HG03097 (cell line): Measurements from ENCODE around the gene RPRD1A.
"Not testable (repeated sequence)": the region's sequence is repeated elsewhere in the genome, so short reads cannot be mapped to it uniquely, and the experiment has no call there.

Experiments used
- ATAC-seq: cut with Tn5 transposase; IDR thresholded peaks from one replicate; pipeline ENCODE4 v1.9.1; 2021; ENCODE audit not compliant: unreplicated experiment, low FRiP score

RPRD1A gene, protein sequence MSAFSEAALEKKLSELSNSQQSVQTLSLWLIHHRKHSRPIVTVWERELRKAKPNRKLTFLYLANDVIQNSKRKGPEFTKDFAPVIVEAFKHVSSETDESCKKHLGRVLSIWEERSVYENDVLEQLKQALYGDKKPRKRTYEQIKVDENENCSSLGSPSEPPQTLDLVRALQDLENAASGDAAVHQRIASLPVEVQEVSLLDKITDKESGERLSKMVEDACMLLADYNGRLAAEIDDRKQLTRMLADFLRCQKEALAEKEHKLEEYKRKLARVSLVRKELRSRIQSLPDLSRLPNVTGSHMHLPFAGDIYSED

DNA sequence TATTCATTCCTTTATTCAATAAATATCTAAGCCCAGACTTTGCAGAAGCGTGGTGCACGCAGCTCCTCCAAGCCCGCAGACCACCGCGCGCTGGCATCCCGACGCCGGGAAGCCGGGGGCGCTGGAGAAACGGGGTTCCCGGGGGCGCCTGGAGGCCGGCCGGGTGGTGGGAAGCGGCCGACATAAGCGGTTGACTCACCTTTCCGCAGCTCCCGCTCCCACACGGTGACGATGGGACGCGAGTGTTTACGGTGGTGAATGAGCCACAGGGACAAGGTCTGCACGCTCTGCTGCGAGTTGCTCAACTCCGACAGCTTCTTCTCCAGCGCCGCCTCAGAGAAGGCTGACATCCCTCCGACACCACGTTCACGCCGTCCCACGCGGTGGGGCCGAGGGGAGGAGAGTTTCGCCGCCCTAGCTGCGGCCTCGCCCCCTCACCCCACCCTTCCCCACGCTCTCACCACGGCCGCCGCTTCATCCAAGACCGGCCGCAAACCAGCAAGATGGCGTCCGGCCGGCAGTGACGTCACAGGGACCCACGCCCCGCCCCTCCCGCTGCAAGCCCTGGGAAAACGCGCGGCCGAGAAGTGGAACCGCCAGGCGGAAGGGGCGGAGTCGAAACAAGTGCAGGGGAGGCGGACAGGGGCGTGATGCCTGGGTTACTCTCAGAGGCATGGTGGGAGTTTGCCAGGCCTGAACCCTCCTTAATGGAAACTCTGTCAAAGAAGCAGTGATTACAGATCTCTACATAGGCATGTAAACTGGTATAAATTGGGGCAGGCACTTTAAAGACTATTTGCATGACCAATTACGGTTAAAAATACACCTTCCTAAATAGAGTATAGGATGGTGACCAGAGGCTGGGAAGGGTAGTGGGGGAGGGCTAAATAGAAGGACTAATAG lies at the start of gene RPRD1A:
RPRD1A (minus strand) TSS at position 505 of the 903 bp plus-strand sequence; CDS start at position 350, 155 bp downstream.
- peak; percentile 91 for ATAC-seq

DNA sequence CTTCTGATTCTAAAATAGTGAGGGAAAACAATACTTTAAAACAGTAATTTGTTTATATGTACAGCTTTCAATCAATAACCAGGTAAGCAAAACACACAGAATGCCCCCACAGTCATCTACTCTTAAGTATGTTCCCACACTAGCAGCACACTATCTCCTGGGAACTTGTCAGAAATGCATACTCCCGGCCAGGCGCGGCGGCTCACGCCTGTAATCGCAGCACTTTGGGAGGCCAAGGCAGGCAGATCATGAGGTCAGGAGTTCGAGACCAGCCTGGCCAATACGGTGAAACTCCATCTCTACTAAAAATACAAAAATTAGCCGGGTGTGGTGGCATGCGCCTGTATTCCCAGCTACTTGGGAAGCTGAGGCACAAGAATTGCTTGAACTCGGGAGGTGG lies 49.4 kb upstream of the RPRD1A start:
- ATAC-seq, result not testable (repeated sequence)

DNA sequence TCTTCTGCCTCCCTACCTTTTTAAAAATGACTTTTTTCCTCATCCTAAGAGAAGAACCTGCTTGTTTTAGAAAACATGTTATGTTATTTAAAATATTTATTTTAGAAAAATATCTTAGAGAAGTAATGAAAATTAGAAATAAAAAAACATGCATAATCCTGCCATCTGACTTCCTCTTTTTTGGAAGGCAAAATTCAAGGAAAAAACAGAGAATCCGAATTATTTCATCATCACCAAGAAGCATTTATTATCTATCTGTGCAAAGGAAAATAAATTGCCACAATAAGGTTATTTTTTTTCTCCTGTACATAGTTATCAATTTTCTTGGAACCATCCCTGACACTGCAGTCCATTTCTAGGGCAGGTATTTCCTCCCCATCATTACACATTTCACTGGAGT lies 47.4 kb upstream of the RPRD1A start:
- no peak for ATAC-seq

- ATAC-seq, result no peak
These were observed 46.9 kb upstream of the RPRD1A start for GRCh38 chr18:36114251-36114650.

DNA sequence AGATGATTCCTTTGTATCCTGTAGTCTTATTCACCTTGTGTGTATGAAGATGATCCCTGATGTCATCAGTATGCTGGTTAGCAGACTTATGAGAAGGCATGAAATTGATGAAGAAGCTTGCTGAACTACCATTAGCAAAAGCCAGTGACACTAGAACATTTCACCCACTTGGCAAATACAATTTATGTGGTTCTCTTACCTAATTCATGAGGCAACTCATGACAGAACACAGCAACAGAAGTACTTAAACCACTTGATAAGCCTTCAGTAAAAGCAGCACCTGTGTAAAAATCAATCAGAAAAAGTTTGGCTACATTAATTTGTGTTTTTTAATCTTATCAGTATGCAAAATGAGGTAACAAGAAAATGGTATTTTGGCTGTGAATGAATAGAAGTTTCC lies 44.9 kb upstream of the RPRD1A start:
- ATAC-seq, result no peak

- no peak for ATAC-seq
These were observed 42.4 kb upstream of the RPRD1A start for GRCh38 chr18:36109737-36110136.

GRCh38 chr18:36108601-36109000 lies 41.2 kb upstream of the RPRD1A start:
- ATAC-seq, result no peak

DNA sequence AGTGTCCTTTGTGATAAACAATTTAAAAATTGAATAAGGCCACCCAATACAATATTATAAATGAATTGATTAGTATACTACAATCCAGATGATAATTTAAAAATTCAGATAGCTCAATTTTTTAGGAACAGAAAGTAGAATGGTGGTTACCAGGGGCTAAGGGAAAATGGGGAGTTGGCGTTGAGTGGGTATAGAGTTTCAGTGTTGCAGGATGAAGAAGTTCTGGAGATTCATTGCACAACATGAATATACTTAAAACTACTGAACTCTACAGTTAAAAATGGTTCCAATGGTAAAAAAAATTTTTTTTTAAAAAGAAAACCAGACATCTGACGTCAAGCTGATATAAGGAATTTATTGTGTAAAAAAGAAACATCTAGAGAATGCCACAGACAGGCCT lies 40.8 kb upstream of the RPRD1A start:
- no peak for ATAC-seq

DNA sequence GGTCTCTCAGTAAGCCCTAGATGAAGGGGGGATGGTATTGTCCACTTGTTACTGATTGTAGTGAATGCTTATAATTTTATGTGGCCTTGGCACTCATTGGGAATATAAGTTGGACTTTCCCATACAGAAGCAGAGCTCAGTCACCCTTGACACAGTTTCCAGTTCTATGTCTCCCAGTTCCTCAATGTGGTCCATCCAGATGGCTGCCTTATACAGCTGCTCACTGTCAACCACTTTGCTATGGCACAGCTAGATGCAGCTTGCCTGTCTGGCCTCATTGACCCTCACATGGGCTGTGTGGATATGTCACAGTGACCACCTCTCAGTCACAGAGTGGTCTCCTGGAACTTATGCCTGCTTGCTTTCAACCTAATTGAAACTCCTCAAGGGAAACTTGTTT lies 40.1 kb upstream of the RPRD1A start:
- ATAC-seq, result no peak

DNA sequence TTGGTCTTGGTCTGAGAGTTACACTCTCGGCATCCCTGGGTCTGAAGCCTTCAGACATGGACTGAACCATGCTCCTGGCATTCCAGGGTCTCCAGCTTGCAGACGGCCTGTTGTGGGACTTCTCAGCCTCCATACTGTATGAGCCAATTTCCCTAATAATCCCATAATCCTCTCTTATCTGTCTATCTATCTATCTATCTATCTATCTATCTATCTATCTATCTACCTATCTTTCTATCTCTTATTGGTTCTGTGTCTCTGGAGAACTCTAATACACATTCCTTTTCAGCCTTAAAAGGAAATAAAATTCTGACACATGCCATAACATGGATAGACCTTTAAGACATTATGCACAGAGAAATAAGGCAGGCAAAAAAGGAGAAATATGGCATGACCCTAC lies 37.4 kb upstream of the RPRD1A start:
- ATAC-seq, result no peak

- ATAC-seq, result no peak
These were observed 34.6 kb upstream of the RPRD1A start for GRCh38 chr18:36101943-36102342.

- no peak for ATAC-seq
These were observed 32.0 kb upstream of the RPRD1A start for GRCh38 chr18:36099311-36099710.

GRCh38 chr18:36096955-36097354 lies 29.6 kb upstream of the RPRD1A start:
- ATAC-seq, result no peak

DNA sequence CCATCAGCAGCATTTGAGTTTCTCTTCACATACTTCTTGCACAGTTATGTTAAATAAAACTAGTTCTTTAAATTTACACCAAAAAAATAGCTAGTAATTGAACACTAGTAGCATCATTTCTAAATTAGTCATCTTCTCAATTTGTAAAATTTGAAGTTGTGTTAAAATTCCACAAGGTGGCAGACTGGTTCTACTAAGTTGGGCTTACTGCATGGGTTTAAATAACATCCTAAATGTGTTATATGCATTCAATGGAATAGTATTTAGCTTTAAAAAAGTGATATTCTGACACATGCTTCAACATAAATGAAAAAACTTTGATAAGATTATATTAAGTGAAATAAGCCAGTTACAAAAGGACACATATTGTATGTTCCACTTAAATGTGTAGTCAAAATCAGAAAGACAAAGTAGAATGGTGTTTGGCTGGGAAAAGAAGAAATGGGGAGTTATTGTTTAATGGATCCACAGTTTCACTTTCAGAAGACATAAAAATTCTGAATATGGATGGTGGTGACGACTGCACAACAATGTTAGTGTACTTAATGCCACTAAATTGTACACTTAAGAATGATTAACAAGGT lies 28.7 kb upstream of the RPRD1A start:
- no peak for ATAC-seq

DNA sequence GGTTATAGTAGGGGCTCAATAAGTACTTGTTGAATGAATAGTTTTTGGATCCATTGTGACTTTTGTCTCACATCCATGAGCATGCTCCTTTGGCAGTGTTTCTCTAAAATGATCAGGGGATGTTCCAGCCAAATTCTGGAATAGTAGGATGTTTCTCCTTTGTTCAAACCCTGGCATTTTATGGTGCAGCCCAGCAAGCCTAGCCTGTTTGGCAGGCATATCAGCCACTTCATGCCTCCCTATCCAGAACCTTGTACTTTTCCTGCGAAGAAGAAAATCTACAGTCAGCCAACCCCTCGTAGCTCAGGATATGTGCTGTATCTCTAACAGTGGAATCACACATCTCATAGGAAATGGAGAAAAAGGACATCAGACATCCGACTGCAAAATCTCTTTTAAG lies 27.1 kb upstream of the RPRD1A start:
- no peak for ATAC-seq

GRCh38 chr18:36092116-36092515 lies 24.8 kb upstream of the RPRD1A start:
- ATAC-seq, result not testable (repeated sequence)

- ATAC-seq, result no peak
These were observed 21.6 kb upstream of the RPRD1A start for GRCh38 chr18:36089001-36089400.

GRCh38 chr18:36088256-36088655 lies 20.9 kb upstream of the RPRD1A start:
- ATAC-seq, result no peak

GRCh38 chr18:36086186-36086585 lies 18.8 kb upstream of the RPRD1A start:
- ATAC-seq, result no peak

DNA sequence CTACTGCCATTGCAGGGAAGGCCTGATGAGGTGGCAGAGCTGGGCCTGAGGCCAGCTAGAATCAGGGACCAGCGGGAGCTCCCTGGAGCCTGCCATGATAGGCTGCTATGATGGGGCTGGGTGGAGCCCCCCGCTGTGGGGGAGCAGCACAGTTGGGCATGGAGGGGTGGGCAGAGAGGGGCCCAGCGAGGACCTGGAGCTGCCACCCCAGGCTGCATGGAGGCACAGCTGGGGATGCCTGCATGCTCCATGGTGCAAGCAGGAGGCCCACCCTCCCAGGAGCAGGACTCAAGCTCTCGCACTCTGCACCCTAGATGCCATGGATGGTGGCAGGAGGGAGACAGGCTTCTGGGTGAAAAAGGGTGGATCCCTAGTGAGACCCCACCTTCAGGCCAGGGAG lies 17.8 kb upstream of the RPRD1A start:
- ATAC-seq, result no peak

DNA sequence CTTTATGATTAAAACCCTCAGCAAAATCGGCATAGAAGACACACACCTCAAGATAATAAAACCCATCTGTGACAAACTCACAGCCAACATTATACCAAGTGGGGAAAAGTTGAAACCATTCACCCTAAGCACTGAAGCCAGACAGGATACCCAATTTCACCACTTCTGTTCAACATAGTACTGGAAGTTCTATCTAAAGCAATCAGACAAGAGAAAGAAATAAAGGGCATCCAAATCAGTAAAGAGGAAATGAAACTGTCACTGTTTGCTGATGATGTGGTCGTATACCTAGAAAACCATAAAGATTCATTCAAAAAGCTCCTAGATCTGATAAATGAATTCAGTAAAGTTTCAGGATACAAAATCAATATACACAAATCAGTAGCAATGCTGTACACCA lies 16.4 kb upstream of the RPRD1A start:
- ATAC-seq, result no peak
